GM12873 (cell line): ENCODE data around the gene RPTOR.

ENCODE experiments used
- TF ChIP-seq, protein P1 (sequence below): IDR thresholded peaks from 2 replicates; pipeline ENCODE4 v1.5.1; 2012; ENCODE audit warnings: low read depth, mild to moderate bottlenecking, moderate library complexity, low read length, control low read depth; ENCODE audit not compliant: insufficient read depth; ENCODE audit errors: missing control alignments

RPTOR gene

DNA sequence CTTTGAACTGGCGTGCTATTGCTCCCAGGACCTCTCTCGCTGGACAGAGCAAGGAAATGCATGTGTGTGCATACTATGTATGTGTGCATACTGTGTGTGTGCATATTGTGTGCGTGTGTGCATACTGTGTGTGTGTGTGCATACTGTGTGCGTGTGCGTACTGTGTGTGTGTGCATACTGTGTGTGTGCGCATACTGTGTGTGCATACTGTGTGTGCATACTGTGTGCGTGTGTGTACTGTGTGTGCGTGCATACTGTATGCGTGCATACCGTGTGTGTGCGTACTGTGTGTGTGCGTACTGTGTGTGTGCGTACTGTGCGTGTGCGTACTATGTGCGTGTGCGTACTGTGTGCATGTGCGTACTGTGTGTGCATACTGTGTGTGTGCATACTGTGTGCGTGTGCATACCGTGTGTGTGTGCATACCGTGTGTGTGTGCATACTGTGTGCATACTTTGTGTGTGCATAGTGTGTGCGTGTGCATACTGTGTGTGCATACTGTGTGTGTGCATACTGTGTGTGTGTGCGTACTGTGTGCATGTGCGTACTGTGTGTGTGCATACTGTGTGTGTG lies 89.4 kb downstream of the RPTOR start:
- TF ChIP-seq, protein P1, sequence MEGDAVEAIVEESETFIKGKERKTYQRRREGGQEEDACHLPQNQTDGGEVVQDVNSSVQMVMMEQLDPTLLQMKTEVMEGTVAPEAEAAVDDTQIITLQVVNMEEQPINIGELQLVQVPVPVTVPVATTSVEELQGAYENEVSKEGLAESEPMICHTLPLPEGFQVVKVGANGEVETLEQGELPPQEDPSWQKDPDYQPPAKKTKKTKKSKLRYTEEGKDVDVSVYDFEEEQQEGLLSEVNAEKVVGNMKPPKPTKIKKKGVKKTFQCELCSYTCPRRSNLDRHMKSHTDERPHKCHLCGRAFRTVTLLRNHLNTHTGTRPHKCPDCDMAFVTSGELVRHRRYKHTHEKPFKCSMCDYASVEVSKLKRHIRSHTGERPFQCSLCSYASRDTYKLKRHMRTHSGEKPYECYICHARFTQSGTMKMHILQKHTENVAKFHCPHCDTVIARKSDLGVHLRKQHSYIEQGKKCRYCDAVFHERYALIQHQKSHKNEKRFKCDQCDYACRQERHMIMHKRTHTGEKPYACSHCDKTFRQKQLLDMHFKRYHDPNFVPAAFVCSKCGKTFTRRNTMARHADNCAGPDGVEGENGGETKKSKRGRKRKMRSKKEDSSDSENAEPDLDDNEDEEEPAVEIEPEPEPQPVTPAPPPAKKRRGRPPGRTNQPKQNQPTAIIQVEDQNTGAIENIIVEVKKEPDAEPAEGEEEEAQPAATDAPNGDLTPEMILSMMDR, result no peak

DNA sequence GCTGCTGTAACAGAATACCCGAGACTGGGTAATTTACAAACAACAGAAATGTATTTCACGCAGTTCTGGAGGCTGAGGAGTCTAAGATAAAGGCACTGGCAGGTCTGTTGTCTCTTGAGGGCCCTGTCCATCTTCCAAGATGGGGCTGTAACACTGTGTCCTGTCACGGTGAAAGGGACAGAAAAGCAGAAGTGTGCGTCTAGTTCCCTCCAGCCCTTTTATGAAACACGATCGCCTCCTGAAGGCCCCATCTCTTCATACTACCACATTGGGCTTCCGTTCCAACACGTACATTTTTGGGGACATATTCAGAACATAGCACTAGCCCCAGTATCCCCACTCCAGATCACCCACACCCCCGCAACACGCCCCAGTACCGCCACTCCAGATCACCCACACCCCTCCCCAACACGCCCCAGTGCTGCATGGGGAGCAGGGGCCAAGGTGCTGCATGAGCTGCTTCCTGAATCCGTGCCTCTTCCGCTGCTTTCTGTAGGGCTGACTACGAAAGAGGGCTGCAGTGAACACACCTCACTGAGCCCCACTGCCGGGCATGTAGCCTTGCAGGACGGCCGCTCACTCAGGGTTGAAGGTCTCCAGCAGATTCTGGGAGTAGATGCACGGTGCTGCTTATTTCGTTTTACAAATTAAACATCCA lies 91.9 kb downstream of the RPTOR start:
- TF ChIP-seq, protein P1, result no peak

DNA sequence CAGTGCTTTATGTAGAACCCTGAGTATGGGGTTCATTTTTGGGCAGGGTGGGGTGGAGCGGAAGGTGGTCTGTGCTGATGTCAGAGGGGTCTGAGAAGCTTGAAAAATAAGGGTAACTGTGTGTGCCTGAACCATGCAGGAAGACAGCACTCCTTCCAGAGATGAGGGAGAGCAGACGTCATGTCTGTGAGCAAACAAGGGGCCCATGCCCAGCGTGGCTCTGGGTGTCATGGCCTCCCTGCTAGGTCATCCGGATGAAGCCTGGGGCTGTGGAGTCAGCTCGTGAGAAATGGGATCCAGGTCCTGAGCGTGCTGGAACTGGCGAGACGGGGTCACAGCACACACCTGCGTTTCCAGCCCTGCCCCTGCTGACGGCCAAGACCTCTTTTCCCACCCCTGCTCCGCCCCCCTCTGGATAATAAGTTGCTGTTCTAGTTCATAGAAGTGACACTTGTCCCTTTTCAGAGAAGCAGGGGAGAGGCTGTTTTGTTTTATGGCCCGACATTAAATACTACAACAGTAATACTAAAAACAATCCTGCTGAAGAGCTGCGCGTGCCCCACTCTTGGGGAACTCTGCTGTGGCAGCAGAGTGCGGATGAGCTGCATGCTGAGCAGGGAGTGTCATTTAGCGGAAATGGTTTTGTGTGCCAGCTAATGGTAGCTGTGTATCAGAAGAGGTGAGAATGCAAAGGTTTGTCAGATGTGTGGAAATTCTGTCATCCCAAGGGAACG lies 92.6 kb downstream of the RPTOR start:
- TF ChIP-seq, protein P1, result no peak

DNA sequence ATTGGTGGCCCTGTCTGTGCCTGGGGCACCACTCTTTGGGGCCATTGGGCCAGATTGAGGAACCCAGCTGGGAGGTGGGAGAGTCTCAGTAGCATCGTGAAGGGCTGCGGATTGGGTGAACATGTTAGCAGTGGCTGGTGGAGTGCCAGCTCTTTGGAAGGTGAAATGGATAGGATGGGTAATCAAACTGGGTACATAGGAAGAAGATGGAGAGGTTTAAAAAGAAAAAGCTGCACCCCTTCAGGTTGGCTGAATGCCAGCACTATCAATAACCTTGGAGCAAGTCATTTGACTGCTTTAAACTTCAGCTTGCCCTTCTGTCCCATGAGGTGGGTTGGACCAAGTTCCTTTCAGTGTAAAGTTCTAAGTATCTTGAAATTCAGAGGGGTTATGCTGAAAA lies 95.0 kb downstream of the RPTOR start:
- TF ChIP-seq, protein P1, result no peak

DNA sequence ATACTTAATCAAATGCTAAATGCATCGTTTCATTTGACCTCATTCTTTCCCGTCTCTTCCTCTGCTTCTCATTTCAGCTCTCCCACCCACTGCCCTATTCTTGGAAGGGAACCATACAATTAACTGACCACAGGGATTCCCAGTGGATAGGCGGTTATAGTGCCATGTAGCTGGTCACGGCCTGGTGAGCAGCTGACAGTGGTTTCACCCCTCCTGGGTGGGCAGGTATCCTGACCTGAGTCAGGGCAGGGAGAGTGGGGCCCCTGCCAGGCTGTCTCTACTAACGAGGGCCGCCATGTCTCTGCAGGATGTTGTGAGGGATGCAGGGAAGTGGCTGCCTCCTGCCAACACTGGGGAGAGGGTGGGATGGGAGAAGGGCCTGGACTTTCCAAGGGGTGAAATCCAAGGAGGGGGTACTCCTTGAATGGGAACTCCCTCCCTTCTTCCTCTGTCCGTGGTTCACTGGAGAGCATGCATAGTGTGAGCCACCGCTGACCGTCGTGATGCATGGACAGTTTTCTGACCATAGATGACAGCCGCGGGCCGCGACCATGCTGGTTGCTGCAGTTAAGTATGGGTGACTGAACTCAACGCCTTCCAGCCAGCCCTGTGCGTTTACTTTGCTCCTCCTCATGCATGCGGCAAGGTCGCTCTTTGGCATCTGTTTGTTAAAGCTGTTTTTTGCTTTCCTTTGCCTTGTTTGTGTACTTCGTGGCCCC lies 95.9 kb downstream of the RPTOR start:
- TF ChIP-seq, protein P1, result no peak

DNA sequence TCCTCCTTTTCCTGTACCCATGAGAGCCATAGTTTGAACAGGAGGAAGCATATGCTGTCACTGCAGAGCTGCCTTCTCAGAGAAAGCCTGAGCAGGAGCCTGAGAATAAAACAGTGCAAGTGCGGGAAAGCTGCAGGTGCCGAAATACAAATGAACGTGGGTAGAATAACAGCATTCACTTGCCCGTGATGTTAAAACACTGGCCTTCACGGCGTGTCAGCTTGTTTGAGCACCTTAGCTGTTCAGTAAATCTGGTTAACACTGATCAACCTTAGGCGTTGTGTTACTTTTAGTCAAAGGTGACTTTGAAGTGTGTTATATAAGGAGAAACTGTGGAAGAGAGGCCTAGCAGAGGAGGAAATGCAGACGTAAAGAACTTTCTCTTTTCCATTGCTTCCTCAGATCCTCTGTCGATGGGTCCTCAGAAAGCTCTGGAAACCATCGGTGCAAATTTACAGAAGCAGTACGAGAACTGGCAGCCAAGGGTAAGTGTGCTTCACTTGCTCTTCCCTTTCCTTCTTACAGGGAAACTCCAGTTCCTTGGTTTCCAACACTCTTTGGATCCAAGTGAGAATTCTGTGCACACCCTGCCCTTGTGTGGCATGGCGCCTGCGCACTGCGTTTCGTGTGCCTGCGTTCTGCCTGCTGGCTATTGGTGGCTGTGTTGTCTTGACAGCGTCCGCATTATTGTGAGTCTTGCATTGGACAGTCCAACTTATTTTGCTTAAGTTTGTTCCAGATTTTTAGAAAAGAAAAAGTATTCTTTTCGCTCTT lies 98.9 kb downstream of the RPTOR start:
- TF ChIP-seq, protein P1, result no peak

DNA sequence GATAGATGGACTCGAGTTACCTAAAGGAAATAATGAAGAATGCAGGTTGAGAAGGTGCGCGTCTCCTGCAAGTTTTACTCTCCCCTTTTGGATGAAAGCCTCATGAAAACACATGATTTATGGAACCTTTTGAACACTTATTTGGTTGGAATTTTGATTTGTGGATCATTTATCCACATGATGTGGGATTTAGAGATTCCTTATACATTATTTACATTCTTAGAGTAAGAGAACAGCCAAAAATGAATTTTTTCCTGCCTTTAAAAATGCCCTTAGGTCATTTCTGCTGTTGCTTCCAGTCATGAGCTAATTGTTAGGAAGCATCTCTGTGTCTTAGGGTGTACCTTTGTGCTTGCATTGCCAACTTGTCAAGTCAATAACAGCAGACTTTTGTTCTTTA lies 99.9 kb downstream of the RPTOR start:
- TF ChIP-seq, protein P1, result no peak
